IMR-90 (cell line): ENCODE data around the gene ATP1A4. TPM values are rescaled to one million over a fixed set of nuclear protein-coding genes. Genes with fewer than 3 reads are reported as not detected.

Experiments
- ATAC-seq: fragments of 200-7000 bp; cut with Tn5 transposase; 2 replicates; pipeline ENCODE4 v1.9.1; 2020; ENCODE audit warnings: low read depth, mild to moderate bottlenecking, moderate library complexity
- BruUV-seq: library from RNA; stranded (reverse); fragments of 400-500 nt; replicated peaks from 2 replicates; lab custom pipeline; 2021; lab: Mats Ljungman, UMichigan
- CTCF ChIA-PET: fragments of 300-600 bp; formaldehyde crosslinking; extraction: SDS; loops from one replicate; lab custom pipeline; 2021; ENCODE audit warnings: antibody characterized with exemption; lab: Yijun Ruan, JAX
- POLR2A ChIA-PET: fragments of 300-600 bp; sonication (Branson Sonifier 250); formaldehyde crosslinking; loops from one replicate; lab custom pipeline; 2022; ENCODE audit warnings: antibody characterized with exemption; ENCODE audit not compliant: unreplicated experiment; lab: Charles Lee
- DNase-seq: peaks from one replicate; pipeline ENCODE4 v3.0.0; 2013
- H2AFZ ChIP-seq: replicated peaks from 2 replicates; pipeline ENCODE3; 2013; ENCODE audit warnings: low read length, mild to moderate bottlenecking; ENCODE audit not compliant: poor library complexity
- H2AK5ac ChIP-seq: 2 replicates; pipeline ENCODE4 v1.6.1; 2013; ENCODE audit warnings: low read depth, low read length, inconsistent platforms
- H2AK9ac ChIP-seq: replicated peaks from 2 replicates; pipeline ENCODE3; 2013; ENCODE audit warnings: mild to moderate bottlenecking, low read depth, low read length, moderate library complexity; ENCODE audit not compliant: poor library complexity
- H2BK120ac ChIP-seq: 2 replicates; pipeline ENCODE4 v1.6.1; 2013; ENCODE audit warnings: low read depth, low read length, inconsistent platforms
- H2BK15ac ChIP-seq: 3 replicates; pipeline ENCODE4 v1.6.1; 2013; ENCODE audit warnings: low read depth, low read length, inconsistent platforms
- H2BK20ac ChIP-seq: 2 replicates; pipeline ENCODE4 v1.6.1; 2013; ENCODE audit warnings: low read depth, mild to moderate bottlenecking, inconsistent platforms, low read length, moderate library complexity
- H2BK5ac ChIP-seq: 2 replicates; pipeline ENCODE4 v1.6.1; 2013; ENCODE audit warnings: mild to moderate bottlenecking, low read depth, low read length, inconsistent platforms; ENCODE audit not compliant: poor library complexity, severe bottlenecking
- H3K14ac ChIP-seq: replicated peaks from 2 replicates; pipeline ENCODE4 v1.6.1; 2013; ENCODE audit warnings: low read depth, low read length, inconsistent platforms
- H3K18ac ChIP-seq: 2 replicates; pipeline ENCODE4 v1.6.1; 2013; ENCODE audit warnings: low read depth, low read length, control low read depth
- H3K23ac ChIP-seq: 2 replicates; pipeline ENCODE4 v1.6.1; 2013; ENCODE audit warnings: low read depth, low read length, inconsistent platforms
- H3K27ac ChIP-seq: 2 replicates; pipeline ENCODE4 v1.5.1; 2013; ENCODE audit warnings: mild to moderate bottlenecking, control low read depth, low read length; ENCODE audit not compliant: insufficient read depth
- H3K27me3 ChIP-seq: 2 replicates; pipeline ENCODE4 v1.6.1; 2013; ENCODE audit warnings: low read length; ENCODE audit not compliant: control insufficient read depth, insufficient read depth
- H3K36me3 ChIP-seq: 2 replicates; pipeline ENCODE4 v1.6.1; 2013; ENCODE audit warnings: low read length, mixed read lengths; ENCODE audit not compliant: control insufficient read depth, insufficient read depth
- H3K4ac ChIP-seq: 2 replicates; pipeline ENCODE4 v1.6.1; 2013; ENCODE audit warnings: low read depth, low read length, inconsistent platforms
- H3K4me1 ChIP-seq: 2 replicates; pipeline ENCODE4 v1.6.1; 2013; ENCODE audit warnings: low read length, mixed read lengths; ENCODE audit not compliant: control insufficient read depth, insufficient read depth
- H3K4me2 ChIP-seq: 2 replicates; pipeline ENCODE4 v1.6.1; 2013; ENCODE audit warnings: low read depth, mild to moderate bottlenecking, control low read depth, low read length, moderate library complexity
- H3K4me3 ChIP-seq: 2 replicates; pipeline ENCODE4 v1.5.1; 2013; ENCODE audit warnings: low read depth, mild to moderate bottlenecking, control low read depth, low read length, moderate library complexity; ENCODE audit not compliant: insufficient read depth
- H3K56ac ChIP-seq: 2 replicates; pipeline ENCODE4 v1.6.1; 2013; ENCODE audit warnings: low read length, inconsistent platforms; ENCODE audit not compliant: insufficient read depth; ENCODE audit errors: extremely low read depth
- H3K79me1 ChIP-seq, 2 experiments: 2 replicates each; pipeline ENCODE4 v1.6.1; 2013; ENCODE audit warnings: low read length in 2 of 2, inconsistent platforms in 1 of 2, low read depth in 1 of 2
- H3K9ac ChIP-seq: 2 replicates; pipeline ENCODE4 v1.6.1; 2013; ENCODE audit warnings: low read depth, low read length, control low read depth
- H3K9me1 ChIP-seq: 2 replicates; pipeline ENCODE4 v1.6.1; 2013; ENCODE audit warnings: low read length, inconsistent platforms; ENCODE audit not compliant: insufficient read depth
- H3K9me3 ChIP-seq: 2 replicates; pipeline ENCODE4 v1.6.1; 2013; ENCODE audit warnings: low read length; ENCODE audit not compliant: control insufficient read depth, insufficient read depth
- H4K20me1 ChIP-seq: 2 replicates; pipeline ENCODE4 v1.6.1; 2013; ENCODE audit warnings: low read length, inconsistent platforms; ENCODE audit not compliant: insufficient read depth
- H4K5ac ChIP-seq: 2 replicates; pipeline ENCODE4 v1.6.1; 2013; ENCODE audit warnings: mild to moderate bottlenecking, low read depth, low read length, control low read depth
- H4K8ac ChIP-seq, 2 experiments: 2 replicates each; pipeline ENCODE4 v1.6.1; 2013; ENCODE audit warnings: low read depth in 2 of 2, low read length in 2 of 2, control low read depth in 1 of 2, inconsistent platforms in 1 of 2
- H4K91ac ChIP-seq: 2 replicates; pipeline ENCODE4 v1.6.1; 2013; ENCODE audit warnings: low read depth, low read length, inconsistent platforms; ENCODE audit not compliant: insufficient read depth
- BHLHE40 ChIP-seq: fragments of 150-350 bp; IDR thresholded peaks from 2 replicates; pipeline ENCODE4 v1.6.1; 2016; ENCODE audit warnings: mild to moderate bottlenecking, low read depth, low read length
- CEBPB ChIP-seq: IDR thresholded peaks from 2 replicates; pipeline ENCODE4 v1.6.1; 2012; ENCODE audit warnings: low read depth, low read length, improper control_type of control experiment
- FOS ChIP-seq: fragments of 150-350 bp; IDR thresholded peaks from 2 replicates; pipeline ENCODE4 v1.6.1; 2016; ENCODE audit warnings: low read depth, low read length
- MAFK ChIP-seq: IDR thresholded peaks from 2 replicates; pipeline ENCODE4 v1.6.1; 2012; ENCODE audit warnings: low read depth, low read length, improper control_type of control experiment
- NFE2L2 ChIP-seq: fragments of 150-350 bp; IDR thresholded peaks from 2 replicates; pipeline ENCODE4 v1.6.1; 2016; ENCODE audit warnings: low read depth, mild to moderate bottlenecking, low read length
- POLR2A ChIP-seq: IDR thresholded peaks from 2 replicates; pipeline ENCODE4 v1.6.1; 2012; ENCODE audit warnings: mild to moderate bottlenecking, low read depth, low read length
- WGBS, 2 experiments: methylation state at CpG; one replicate each; pipeline versions ENCODE4 v1.1.5 to v1.1.7; 2013; ENCODE audit warnings: missing lambda C conversion rate in 2 of 2; ENCODE audit not compliant: insufficient read length in 1 of 2; ENCODE audit errors: extremely low coverage in 2 of 2; 5-methylcytosine and 5-hydroxymethylcytosine counted together
- dilution Hi-C: fragments of 300-500 bp; cut with HindIII; formaldehyde crosslinking; loops from one replicate; pipeline ENCODE4 v1.14.3; 2018; ENCODE audit warnings: low sequenced_read_pairs; ENCODE audit not compliant: unreplicated experiment
- in situ Hi-C: fragments of 300-500 bp; cut with MboI; formaldehyde crosslinking; loops from 3 replicates; pipeline ENCODE4 v1.14.3; 2019; ENCODE audit warnings: low sequenced_read_pairs, inconsistent platforms, mixed read lengths
- intact Hi-C: fragments of 100-400 bp; cut with micrococcal nuclease; formaldehyde crosslinking; loops from 2 replicates; pipeline ENCODE4 v1.10.0; 2022
- polyA plus RNA-seq, 3 experiments: library from polyadenylated mRNA; depleted of rRNA; stranded (reverse); fragments of >200 nt; gene quantifications; 2 replicates each; pipeline ENCODE4 v1.2.3, GENCODE V29; 2012; ENCODE audit warnings: low replicate concordance in 1 of 3
- total RNA-seq: library from RNA; depleted of rRNA; stranded (reverse); fragments of >200 nt; gene quantifications from 2 replicates; pipeline ENCODE4 v1.2.3, GENCODE V29; 2012

The ATP1A4 gene
- total and polyA plus RNA-seq, 2 of the 4 experiments (the other 2 are of a cell fraction): not detected

DNA sequence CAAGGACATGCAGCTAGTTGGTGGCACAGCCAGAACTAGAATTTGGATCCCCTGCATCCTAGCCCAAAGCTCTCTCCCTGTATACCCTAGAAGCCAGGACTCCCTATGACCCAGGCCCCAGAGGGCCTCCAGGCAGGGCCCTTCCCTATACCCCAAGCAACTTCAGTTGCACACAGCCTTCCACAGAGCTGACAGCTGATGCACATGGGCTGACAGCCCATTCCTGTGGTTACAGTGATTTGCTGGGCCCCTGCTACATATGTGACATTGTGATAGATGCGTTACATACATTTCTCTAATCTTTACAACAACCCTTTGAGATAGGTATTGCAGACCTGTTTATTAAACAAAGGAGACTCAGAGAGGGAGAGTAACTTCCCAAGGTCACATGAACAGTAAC is 30.0 kb upstream of the ATP1A4 start:
- Histone ChIP-seq H3K4me2 (no peak overlapping the region), H2AFZ (no peak overlapping the region), H3K56ac (no peak overlapping the region), H3K18ac (no peak overlapping the region), H2AK9ac (peak overlapping the region; percentile 34), H3K4ac (no peak overlapping the region), H3K9ac (no peak overlapping the region), H3K4me3 (no peak overlapping the region), H3K14ac (no peak overlapping the region), H2AK5ac (no peak overlapping the region), H2BK120ac (no peak overlapping the region; the same call in 1 of the 2 replicates), H4K5ac (no peak overlapping the region), H3K9me3 (no peaks in the 10 kb centered on the region), H4K8ac (no peak overlapping the region), H3K27me3 (peaks cover 20% of the 10 kb centered on the region), H2BK20ac (no peak overlapping the region; the same call in 1 of the 2 replicates), H2BK5ac (no peak overlapping the region), H3K4me1 (peaks cover 26% of the 10 kb centered on the region), H3K27ac (no peak overlapping the region), H3K9me1 (peaks cover 20% of the 10 kb centered on the region), H3K36me3 (no peaks in the 10 kb centered on the region), H4K91ac (no peak overlapping the region), H3K23ac (no peak overlapping the region), H4K20me1 (no peaks in the 10 kb centered on the region), H2BK15ac (no peak overlapping the region), H3K79me1 (no peaks in the 10 kb centered on the region)
- dilution Hi-C loops (no loop called here), intact Hi-C loops (no loop called here), in situ Hi-C loops (no loop called here)
- ATAC-seq (no peak), DNase-seq (no peak)
- ChIA-PET POLR2A (no interaction called here), CTCF (no interaction called here)
- TF ChIP-seq NFE2L2 (no peak), FOS (no peak), POLR2A (no peak), CEBPB (no peak), BHLHE40 (no peak), MAFK (no peak)
- BruUV-seq: no TSS peak
- WGBS, 2 experiments: no CpG with 5 or more reads among the region's 1 CpG
